GM18907 (cell line): ENCODE measurements around the gene UNKL.
A peak's percentile ranks its signal among the peaks of the same experiment; 100 is the strongest.

Experiments
- ATAC-seq: cut with Tn5 transposase; IDR thresholded peaks from one replicate; pipeline ENCODE4 v1.9.1; 2021; ENCODE audit warnings: mild to moderate bottlenecking, moderate library complexity; ENCODE audit not compliant: unreplicated experiment

Gene UNKL

DNA sequence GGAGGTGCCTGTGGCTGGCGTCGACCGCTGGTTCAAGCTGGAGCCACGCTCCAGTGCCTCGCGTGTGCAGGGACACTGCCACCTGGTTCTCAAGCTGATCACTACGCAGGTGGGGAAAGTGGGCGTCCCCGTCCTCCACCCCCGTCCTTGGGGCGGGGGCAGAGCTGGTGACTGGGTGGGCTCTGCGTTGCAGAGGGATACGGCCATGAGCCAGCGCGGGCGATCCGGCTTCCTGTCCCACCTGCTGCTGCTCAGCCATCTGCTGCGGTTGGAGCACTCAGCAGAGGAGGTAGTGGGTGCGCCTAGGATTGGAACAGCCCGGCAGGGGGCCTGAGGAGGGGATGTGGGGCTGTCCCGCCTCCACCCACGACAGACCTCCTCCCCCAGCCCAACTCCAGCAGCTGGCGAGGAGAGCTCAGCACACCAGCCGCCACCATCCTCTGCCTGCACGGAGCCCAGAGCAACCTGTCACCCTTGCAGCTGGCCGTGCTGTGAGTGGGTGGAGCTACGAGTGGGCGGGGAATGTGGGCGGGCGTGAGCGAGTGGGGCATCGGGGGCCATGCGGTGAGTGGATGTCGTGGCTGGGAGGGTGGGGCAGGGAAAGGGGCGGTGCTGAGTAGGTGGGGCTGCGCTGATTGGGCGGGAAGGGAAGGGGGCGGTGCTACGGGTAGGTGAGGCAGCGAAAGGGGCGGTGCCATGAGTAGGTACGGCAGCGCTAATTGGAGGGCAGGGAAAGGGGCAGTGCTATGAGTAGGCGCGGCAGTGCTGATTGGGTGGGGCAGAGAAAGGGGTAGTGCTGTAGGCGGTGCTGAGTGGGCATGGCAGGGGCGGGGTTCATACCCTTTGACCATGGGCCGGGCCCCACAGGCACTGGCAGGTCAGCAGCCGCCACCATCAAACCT lies 71.7 kb downstream of the UNKL start:
- peak; percentile 77 for ATAC-seq

DNA sequence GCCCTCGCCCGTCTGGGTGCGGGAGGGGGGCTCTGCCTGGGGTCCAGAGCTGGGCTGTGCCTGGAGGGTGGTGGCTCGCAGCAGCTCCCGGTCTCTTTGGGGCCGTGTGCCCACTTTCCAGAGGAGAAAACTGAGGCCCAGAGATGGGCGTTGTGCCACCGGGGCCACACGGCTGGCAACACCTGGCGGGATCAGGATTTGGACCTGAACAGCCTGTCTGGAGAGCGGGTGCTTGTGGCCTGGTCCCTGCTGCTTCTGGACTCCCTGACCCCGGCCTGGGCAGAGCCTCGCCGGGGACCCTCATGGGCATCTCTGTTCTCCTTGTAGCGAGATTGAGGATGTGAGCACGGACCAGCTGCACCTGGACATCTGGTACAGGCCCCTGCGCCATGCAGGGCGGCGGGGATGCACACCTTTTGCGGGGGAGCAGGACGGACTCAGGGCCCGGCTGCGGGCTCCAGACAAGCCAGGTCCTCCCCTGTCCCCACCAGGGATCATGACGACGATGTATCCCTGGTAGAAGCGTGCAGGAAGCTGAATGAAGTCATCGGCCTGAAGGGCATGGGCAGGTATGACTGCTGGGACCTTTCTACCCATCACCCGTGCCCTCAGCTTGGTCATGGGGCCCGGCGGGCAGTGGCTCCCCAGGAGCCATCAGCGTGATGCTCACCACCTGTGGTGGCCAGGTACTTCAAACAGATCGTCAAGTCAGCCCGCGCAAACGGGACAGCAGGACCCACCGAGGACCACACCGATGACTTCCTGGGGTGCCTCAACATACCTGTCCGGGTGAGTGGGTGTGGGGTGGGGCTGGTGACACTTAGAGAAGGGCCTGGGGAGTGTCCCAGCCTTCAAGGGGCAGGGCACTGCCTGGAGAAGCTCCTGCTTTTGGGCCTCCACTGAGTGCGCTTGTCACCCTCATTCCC lies 72.7 kb downstream of the UNKL start:
- ATAC-seq: no peak

DNA sequence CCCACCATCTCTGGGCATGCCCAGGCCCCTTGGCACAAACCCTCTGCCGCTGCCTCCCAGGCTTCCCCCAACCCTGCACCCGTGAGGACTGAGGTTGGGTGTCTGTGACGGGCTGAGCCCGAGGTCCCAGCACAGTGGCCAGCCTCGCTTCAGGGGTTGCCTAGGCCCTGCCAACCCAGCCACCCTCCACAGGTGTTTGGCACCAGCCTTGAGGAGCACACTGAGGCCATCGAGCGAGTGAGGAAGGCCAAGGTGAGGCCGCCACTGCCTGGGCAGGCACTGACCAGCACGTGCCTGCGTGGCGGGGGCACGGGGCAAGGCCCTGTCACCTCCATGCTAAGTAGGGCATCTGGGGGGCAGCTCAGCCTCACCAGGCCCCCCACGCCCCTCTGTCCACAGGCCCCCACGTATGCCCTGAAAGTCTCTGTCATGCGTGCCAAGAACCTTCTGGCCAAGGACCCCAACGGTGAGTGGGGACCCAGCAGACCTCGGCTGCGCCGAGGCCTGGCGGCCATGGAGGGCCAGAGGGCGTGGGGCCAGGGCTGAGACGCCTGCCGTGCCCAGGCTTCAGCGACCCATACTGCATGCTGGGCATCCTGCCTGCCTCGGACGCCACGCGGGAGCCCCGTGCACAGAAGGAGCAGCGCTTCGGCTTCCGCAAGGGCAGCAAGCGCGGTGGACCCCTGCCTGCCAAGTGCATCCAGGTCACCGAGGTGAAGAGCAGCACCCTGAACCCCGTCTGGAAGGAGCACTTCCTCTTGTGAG lies 73.6 kb downstream of the UNKL start:
- no peak for ATAC-seq

DNA sequence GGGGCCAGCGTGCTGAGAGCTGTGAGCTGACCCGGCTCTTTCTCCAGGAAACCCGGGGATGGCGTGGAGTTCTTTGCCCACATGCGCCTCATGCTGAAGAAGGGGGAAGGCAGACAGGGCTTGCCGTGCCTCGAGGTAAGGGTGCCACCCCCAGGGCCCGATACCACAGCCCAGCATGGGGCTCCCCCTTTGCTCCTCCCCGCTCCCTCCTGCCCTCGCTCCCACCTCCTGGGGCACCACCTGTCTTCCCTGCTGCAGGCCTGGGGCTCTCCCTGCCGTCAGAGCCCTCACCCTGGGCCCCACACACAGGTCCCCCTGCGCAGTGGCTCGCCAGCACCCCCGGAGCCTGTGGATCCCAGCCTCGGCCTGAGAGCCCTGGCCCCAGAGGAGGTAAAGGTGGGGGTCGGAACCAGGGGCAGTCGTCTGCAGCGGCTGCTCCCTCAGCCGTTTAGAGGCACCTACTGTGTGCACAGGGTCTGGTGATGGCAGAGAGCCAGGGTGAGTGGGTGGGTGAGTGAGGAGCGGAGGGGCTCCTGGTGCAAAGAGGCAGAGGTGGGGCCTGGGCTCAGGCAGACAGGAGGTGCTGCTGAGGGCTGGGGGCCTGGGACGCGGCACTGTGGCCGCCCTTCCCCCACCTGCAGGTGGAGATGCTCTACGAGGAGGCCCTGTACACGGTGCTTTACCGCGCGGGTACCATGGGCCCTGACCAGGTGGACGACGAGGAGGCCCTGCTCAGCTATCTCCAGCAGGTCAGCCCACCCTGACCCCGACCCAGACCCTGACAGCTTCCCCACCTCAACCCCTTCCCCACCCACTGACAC lies 75.4 kb downstream of the UNKL start:
- ATAC-seq: no peak

DNA sequence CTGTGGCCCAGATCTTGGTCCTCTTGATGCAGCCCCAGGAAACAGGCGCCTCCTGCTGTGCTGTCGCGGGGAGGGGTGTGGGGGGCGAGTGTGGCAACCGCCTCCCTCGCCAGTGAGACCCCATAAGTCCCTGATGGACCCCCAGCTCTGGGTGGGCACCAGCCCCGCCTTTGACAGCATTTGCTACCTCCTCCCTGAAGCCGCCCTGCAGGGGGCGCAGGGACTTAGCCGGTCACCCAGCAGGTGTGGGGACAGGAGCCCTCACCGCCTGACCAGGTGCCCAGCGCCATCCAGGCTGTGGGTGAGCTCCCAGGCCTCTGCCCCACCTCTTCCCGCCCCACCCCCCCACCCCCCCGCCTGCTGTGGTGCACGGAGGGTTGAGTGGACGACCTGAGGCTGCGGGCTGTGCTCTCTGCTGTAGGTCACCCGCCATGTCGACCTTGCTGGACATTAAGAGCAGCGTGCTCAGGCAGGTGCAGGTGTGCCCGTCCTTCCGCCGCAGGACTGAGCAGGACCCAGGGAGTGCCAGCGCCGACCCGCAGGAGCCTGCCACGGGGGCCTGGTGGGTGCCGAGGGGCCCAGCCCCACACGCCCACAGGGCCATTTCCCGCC lies 76.3 kb downstream of the UNKL start:
- no peak for ATAC-seq

DNA sequence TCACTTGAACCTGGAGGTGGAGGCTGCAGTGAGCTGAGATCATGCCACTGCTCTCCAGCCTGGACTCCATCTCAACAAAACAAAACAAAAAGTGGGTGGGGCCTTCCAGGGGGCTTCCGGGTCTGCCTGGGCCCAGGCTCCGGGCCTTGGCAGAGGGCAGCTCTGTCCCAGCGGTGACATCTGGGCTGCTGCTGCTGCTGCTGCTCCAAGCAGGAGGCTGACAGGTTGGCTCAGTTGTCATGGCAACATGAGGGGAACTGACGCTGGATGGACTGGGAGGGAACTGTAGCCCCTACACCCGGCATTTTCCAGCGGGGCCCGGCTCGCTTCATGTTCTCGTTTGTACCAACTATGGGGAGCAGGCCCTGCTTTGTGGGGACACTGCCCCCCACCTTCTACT lies 77.0 kb downstream of the UNKL start:
- ATAC-seq: no peak

DNA sequence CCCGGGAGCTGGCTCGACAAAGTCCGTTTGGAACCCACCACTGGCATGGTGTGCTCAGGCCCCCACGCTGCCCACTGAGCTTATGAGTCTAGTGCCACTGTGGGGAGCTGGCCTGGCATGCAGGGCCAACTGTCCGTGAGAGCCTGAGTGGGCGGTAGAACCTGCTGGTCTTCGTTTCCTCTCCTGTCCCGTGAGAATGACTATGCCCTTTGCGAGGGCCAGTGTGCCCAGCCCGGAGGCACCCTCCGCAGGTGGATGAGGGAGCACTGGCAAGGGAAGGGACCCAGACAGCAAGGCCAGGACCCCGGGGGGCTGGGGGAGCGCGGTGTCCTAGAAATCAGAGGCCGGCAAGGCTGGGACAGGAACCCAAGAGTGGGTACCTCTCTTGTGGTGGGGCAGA lies 77.9 kb downstream of the UNKL start:
- no peak for ATAC-seq

DNA sequence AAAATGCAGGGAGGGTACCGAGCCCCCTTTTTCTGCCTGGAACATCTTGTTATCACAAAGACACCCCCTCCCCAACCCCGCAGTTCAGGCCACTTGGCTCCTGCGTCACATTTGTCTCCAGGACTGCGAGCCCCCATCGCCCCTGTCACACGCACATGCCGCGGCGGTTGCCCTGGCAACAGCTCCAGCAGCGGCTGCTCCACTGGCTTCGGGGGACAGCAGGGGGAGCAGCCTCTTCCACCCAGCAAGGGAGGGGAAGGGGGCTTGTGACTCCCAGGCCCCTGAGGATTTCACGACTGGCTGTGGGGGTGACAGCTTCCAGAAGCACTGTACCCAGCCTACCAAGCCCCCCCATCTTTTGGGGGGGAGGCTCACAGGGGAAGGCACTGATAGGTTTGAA lies 78.5 kb downstream of the UNKL start:
- no peak for ATAC-seq

DNA sequence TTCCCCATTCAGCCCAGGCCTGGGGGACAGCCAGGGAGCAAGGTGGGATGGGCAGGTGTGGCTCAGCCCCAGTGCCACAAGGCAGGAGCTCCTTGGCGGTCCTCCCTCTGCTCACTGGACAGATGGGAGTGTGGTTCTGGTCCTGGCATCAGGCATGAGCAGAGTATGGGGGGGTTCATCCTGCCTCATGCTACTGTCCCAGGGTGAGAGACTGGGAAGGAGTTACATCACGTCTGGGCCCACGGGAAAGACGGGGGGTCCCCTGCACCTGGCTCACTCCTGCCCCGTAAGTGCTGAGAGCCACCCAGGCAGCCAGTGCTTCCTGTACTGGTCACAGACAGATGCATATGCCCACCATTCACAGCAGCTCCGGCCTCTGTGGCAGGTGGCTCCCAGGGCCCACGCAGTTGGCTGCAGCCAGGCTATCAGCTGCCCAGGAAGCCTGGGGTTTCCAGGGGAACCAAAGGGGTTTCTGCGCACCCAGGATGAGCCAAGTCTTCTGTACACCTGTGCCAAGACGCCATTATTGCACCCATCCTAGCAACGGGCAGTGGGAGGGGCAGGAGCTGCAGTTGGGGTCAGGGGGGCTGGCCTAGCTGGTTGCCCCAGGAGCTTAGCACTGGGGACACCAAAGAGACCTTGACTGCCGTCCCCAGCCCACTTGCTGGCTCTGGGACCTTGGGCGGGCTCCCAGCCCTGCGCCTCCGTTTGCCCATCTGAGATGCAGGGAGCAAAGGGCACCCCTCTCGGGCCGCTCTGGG lies 79.1 kb downstream of the UNKL start:
- no peak for ATAC-seq

DNA sequence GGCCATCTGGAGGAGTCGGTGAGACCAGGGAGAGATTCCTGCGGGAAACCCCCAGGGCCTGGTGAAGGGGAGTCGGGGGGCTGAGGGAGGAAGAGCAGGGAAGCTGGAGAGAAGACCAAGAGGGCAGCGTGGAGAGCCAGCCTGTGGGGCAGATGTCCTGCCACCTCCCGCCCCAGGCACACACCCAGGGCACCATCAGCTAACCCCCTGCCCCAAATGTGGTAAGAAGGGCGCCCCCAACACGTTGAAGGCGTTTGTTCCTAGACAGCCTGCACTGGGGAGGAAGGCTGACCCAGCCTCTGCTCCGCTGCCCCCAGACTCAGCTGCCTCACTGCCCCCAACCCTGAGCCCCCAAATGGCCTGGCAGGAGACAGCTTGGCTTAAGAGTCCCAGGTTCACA lies 79.8 kb downstream of the UNKL start:
- no peak for ATAC-seq

DNA sequence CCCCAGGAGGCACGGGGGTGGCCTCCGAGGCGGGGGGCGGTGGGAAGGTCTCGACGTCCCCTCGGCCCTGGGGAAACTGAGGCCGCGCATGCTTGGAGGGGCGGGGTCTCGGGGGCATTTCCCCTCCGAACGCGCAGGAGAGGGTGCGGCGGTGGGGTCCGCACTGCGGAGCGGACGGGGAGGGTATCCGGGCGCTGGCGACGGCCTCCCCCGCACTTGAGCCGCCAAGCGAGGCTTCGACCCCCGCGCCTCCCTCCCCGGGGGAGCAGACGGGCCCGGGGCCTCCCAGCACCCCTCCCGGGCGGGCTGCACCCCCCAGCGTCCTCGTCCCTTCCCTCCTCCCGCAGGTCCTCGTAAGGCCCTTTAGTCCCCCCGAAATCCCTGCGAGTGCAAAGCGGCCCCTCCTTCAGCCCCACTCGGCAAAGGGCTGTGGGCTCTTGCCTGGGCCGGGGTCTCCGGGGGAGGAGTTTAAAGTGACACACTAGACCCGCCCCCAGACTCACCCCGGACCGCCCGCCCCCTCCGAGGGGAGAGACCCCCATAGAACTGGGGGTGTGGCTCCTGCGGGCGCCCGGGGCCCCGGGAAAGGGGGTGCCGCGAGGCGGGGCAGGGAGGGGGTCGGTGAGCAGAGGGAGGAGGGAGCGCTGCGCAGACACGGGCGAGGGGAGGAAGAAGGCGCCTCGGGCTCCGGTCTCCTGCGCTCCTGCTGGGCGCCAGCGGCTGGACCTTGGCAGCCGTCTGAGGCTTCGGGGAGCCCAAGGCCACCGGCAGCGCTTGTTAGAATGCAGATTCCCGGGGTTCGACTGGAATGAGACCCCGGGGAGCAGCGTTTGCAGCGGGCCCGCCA lies 80.4 kb downstream of the UNKL start:
- ATAC-seq: no peak

DNA sequence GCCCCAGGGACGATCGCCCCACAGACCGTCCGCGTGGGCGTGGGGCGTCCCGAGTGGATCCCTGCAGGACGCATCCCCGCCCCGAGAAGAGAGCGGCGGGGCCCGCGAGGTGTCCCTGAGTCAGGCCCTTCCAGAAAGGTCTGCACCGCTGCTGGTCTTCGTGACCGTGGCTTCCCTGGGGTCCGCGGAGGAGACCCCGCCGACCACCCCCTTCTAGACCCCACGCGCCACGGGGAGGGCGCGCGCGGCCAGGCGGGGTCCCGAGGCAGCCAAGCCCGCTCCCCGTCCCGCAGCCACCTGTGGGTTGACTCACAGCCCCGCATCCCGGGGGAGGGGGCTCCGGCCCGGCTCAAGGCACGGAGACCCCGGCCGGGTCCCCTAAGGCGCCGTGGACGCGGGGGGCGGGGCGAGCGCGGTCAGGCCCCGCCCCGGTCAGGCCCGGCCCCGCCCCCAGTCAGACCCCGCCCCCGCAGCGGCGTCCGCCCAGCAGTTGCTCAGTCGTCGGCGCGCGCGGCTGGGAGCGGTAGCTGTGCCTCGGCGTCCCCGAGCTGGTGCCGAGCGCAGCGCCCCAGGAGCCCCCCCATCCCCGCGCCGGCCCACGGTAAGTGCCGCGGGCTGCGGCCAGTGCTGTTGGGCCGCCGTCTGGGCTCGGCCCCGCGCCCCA lies 81.2 kb downstream of the UNKL start, which contains the start of gene BAIAP3:
BAIAP3 (plus strand) TSS at position 497 of the 664 bp plus-strand sequence. CDS start 4,905 bp downstream, outside the sequence.
- ATAC-seq: no peak

DNA sequence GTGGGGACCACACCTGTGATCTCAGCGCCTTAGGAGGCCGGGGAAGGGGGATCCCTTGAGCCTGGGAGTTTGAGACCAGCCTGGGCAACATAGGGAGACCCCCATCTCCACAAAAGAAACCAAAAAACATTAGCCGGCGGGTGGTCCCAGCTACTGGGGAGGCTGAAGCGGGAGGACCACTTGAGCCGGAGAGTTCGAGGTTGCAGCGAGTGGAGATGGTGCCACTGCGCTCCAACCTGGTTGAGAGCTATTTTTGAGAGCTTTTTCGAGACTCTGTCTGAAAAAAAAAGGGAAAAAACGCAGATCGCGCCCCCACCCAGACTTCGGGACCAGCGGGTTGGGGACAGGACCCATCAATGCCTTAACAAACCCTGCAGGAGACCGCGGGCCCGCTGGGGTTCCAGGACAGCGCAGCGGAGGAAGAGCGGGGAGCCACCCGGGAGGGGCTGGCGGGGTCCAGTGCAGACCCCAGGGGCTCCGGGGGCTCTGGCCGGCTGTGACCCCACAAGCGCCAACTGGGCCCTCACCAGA lies 81.8 kb downstream of the UNKL start:
- ATAC-seq: no peak

DNA sequence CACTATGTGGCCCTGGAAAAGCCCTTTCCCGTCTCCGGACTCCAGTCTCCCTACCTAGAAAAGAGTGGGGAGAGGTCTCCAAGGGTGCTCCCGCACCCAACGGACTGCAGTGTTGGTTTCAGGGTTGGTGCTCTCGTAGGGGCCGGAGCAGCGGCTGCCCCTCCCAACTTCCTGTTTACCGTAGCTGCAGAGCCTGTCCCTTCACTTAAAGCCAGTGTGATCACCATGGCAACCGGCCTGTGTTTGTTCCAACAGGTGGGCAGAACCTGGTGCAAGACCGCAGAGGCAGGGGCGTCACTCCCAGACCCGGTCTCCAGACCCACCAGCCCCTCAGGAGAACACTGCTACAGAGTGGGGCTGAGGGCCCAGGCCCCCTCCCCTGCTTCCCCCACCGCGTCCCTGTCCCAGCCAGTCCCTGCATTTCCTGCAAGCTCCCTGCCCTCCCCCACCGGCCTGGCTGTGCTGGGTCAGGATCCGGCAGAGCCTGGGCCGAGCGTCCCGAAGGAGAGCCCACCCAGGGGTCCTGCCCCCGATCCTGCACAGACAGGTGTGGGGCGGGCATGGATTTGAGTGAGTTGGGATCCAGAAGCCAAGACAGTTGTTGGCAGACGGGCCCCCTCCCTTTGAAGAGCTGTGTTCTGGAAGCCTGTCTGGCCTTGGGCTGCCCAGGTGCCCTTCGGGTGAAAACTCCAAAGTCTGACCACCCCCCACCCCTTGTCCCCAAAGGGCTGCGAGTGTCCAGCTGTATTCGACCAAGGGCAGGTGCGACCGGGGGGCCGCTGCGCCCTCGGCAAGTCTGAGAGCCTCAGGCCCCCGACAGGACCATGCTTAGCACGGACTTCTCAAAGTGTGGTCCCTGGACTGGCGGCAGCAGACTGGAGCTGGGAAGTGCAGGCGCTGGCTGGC lies 82.5 kb downstream of the UNKL start:
- ATAC-seq: peak; percentile 58

DNA sequence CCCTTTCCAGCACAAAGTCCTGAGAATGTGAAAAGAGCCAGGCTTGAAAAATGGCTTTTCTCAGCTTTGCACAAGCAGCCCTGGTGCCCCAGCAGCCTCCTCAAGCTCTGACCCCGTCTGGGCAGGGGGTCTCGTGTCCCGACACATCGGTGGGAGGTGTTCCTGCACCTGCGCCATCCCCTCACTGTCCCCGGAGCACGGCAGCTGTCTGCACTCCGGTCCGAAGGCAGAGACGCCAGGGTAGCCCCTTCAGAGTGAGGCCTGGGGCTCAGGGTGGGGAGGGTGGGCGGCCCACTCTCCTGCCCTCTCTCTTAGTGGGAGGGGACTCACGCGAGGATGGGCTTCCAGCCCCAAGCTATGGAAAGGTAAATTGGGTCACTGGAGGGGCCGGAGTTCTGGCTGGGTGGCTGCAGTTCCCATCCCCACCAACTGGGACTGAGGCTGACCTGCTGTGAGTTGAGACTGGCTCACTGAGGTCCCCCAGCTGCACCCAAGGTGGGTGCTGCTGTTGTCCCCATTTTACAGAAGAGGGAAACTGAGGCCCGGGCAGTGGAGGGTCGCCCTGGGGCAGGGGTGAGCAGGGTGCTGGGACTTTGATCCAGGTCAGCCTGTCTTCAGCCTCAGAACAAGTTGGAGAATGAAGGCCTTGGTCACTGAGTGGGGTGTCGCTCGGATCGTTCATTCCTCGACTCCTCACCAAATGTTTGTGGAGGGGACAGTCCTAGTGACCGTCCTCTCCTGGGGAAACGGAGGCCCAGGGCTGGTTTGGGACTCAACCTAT lies 83.4 kb downstream of the UNKL start:
- ATAC-seq: no peak
